Astrocyte of the cerebellum (primary cell): Measurements from ENCODE around the gene NUMA1.

Source experiments
- DNase-seq: peaks from one replicate; pipeline ENCODE4 v3.0.0-alpha.2; 2011; ENCODE audit warnings: low read depth
- H3K4me3 ChIP-seq: 2 replicates; pipeline ENCODE4 v1.5.1; 2011; ENCODE audit warnings: mild to moderate bottlenecking, low read depth, low read length, moderate library complexity
- CTCF ChIP-seq: IDR thresholded peaks from 2 replicates; pipeline ENCODE4 v1.5.1; 2012; ENCODE audit warnings: low read length, low read depth, moderate library complexity, mild to moderate bottlenecking; ENCODE audit errors: missing control alignments
- in situ Hi-C: cut with HindIII; loops from 2 replicates; pipeline ENCODE4 v1.10.0; 2017; ENCODE audit warnings: low sequenced_read_pairs

Gene NUMA1

GRCh38 chr11:72004515-72005346 lies 75.6 kb downstream of the NUMA1 start:
- no peak overlapping the region for H3K4me3 ChIP-seq
- no peak for TF ChIP-seq CTCF
- in situ Hi-C loops = loop anchor here (25.0 kb wide), 2 partner anchors 108 to 408 kb away; partner anchors contain the start of genes ANAPC15, LAMTOR1 and TOMT

GRCh38 chr11:72003776-72004171 lies 76.6 kb downstream of the NUMA1 start:
- in situ Hi-C loops = loop anchor here (25.0 kb wide), 2 partner anchors 109 to 409 kb away; partner anchors contain the start of genes ANAPC15, LAMTOR1 and TOMT
- no peak for DNase-seq
- no peak for TF ChIP-seq CTCF
- H3K4me3 ChIP-seq = no peak overlapping the region

More at GRCh38 chr11:72004515-72005346, 75.6 kb downstream of the NUMA1 start:
- no peak for DNase-seq

- DNase-seq = no peak
- H3K4me3 ChIP-seq = no peak overlapping the region
- in situ Hi-C loops = loop anchor here (25.0 kb wide), 2 partner anchors 109 to 409 kb away; partner anchors contain the start of genes ANAPC15, LAMTOR1 and TOMT
- TF ChIP-seq CTCF = no peak
Measured at GRCh38 chr11:72002841-72003775, 77.2 kb downstream of the NUMA1 start.

- no peak for DNase-seq
- TF ChIP-seq CTCF = no peak
- no peak overlapping the region for H3K4me3 ChIP-seq
- in situ Hi-C loops = loop anchor here (25.0 kb wide), 2 partner anchors 110 to 410 kb away; partner anchors contain the start of genes ANAPC15, LAMTOR1 and TOMT
Measured at GRCh38 chr11:72001834-72002591, 78.3 kb downstream of the NUMA1 start.

- DNase-seq = no peak
- H3K4me3 ChIP-seq = no peak overlapping the region
- no peak for TF ChIP-seq CTCF
- in situ Hi-C loops = loop anchor here (25.0 kb wide), 2 partner anchors 111 to 411 kb away; partner anchors contain the start of genes ANAPC15, LAMTOR1 and TOMT
Measured at GRCh38 chr11:72001285-72001684, 79.1 kb downstream of the NUMA1 start.
